ENCODE data around the gene LPP. TPM values are rescaled to one million over a fixed set of nuclear protein-coding genes. Genes with fewer than 3 reads are reported as not detected.
"Not testable (repeated sequence)": the region's sequence is repeated elsewhere in the genome, so short reads cannot be mapped to it uniquely, and the experiment has no call there.

LPP gene
- total and polyA plus RNA-seq, 8 donors: 4.9 to 84.4 (median 45.9) TPM

DNA sequence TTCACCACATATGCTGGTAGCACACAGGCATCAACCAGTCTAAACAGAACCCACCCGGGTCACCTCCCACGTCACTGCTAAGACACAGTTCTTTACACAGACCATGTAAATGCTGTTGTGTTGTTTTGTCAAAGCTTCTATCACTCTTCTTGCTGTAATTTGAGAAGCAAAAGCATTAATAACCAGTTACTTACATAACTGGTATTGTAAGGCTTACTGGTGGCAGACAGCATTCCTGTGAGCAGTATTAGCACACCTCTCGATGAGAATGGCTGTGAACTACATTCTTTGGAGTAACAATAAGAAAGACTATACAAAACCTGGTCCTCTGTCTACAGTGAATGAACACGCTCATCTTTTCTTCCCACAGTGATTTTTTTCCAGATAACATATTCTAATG lies 479.2 kb downstream of the LPP start:
- FAIRE-seq (no peak), DNase-seq (no peak), ATAC-seq (no peak)
- no peaks in the 10 kb centered on the region for H3K9me3 ChIP-seq
- H3K36me3 ChIP-seq: no peaks in the 10 kb centered on the region
- H3K27me3 ChIP-seq: no peaks in the 10 kb centered on the region
- WGBS, 2 donors: 92 to 93% methylated on average over 4 of the region's 4 CpGs
- no peak overlapping the region for H3K27ac ChIP-seq
- peaks cover 0 to 12% (median 9%) of the 10 kb centered on the region in 3 donors for H3K4me1 ChIP-seq
- intact Hi-C loops (cut with DNase I): no loop called here
- no peak overlapping the region for H3K4me3 ChIP-seq
- TF ChIP-seq, protein P1, sequence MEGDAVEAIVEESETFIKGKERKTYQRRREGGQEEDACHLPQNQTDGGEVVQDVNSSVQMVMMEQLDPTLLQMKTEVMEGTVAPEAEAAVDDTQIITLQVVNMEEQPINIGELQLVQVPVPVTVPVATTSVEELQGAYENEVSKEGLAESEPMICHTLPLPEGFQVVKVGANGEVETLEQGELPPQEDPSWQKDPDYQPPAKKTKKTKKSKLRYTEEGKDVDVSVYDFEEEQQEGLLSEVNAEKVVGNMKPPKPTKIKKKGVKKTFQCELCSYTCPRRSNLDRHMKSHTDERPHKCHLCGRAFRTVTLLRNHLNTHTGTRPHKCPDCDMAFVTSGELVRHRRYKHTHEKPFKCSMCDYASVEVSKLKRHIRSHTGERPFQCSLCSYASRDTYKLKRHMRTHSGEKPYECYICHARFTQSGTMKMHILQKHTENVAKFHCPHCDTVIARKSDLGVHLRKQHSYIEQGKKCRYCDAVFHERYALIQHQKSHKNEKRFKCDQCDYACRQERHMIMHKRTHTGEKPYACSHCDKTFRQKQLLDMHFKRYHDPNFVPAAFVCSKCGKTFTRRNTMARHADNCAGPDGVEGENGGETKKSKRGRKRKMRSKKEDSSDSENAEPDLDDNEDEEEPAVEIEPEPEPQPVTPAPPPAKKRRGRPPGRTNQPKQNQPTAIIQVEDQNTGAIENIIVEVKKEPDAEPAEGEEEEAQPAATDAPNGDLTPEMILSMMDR (IDR thresholded peaks at IDR 0.05): no peak

DNA sequence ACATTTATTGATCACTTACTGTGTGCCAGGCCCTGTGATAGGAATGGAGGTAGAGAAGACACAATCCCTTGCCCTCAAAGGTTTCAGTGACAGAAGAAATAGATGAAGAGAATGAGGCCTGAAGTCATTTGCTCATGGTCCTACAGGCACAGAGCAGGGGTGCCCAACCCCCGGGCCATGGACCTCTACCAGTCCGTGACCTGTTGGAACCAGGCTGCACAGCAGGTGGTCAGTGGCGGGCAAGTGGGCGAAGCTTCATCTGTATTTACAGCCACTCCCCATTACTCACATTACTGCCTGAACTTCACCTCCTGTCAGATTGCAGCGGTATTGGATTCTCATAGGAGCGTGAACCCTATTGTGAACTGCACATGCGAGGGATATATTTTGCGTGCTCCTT lies 480.3 kb downstream of the LPP start:
- no peak for DNase-seq
- FAIRE-seq: no peak

DNA sequence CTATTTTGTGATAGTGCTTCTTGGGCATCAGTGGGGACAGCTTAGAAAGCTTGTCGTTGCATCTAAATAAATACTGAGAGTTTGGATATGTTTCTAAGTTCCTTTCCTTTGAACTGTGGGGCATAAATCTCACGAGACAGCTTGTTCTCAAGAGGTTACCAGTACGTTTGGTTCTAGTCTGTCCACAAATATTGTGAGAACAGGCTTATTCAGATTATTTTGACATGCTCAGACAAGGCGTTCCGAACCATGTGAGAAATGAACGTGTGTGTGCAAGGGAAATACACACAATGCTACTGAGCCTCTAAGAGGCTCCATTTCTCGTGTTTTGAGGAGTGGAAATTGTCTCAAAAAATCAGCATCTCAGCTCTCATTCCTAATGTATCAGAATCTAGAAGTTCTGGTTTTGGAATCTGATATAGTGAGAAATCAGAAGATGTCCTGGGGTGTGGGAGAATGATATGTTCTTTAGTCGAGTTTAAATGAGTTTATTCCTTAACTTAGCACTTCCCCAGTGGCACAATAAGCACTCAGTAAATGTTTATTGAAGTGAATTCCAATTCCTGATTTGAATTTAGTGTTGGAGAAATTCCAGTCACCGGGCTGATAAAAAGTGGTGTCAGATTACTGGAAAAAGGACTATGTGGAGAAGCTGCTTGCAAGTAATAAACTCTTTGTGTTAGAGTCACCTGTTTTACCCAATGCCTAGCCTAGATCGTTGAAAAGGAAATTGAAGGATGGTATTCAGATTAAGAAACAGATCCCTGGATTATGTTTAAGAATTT lies 481.5 kb downstream of the LPP start:
- Histone ChIP-seq H3K4me1 (peaks cover 0 to 12% (median 9%) of the 10 kb centered on the region in 3 donors), H3K27me3 (no peaks in the 10 kb centered on the region), H3K4me3 (no peak overlapping the region), H3K9me3 (no peaks in the 10 kb centered on the region), H3K36me3 (no peaks in the 10 kb centered on the region), H3K27ac (peak overlapping the region in 1 of 4 donors; percentile 39)
- ATAC-seq (peak; percentile 84 to 93 (median 92)), DNase-seq (peak in 3 of 6 donors; percentile 13 to 22 (median 19)), FAIRE-seq (peak; percentile 34)
- 20 to 24% methylated on average over 10 of the region's 10 CpGs for WGBS, 2 donors
- intact Hi-C loops (cut with DNase I): no loop called here
- TF ChIP-seq, protein P1 (IDR thresholded peaks at IDR 0.05): no peak

More for the DNA sequence above, 480.3 kb downstream of the LPP start:
- Histone ChIP-seq H3K9me3 (no peaks in the 10 kb centered on the region), H3K36me3 (no peaks in the 10 kb centered on the region), H3K4me3 (no peak overlapping the region), H3K27me3 (no peaks in the 10 kb centered on the region), H3K4me1 (peaks cover 0 to 12% (median 9%) of the 10 kb centered on the region in 3 donors), H3K27ac (no peak overlapping the region)
- no peak for ATAC-seq
- TF ChIP-seq, protein P1 (IDR thresholded peaks at IDR 0.05): no peak
- intact Hi-C loops (cut with DNase I): no loop called here
- 97 to 99% methylated on average over 8 of the region's 8 CpGs for WGBS, 2 donors

DNA sequence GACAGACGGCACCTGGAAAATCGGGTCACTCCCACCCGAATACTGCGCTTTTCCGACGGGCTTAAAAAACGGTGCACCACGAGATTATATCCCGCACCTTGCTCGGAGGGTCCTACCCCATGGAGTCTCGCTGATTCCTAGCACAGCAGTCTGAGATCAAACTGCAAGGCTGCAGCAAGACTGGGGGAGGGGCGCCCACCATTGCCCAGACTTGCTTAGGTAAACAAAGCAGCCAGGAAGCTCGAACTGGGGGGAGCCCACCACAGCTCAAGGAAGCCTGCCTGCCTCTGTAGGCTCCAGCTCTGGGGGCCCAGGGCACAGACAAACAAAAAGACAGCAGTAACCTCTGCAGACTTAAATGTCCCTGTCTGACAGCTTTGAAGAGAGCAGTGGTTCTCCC lies 482.3 kb downstream of the LPP start:
- 77 to 86% methylated on average over 13 of the region's 13 CpGs for WGBS, 2 donors
- intact Hi-C loops (cut with DNase I); H3K36me3 ChIP-seq; H3K4me3 ChIP-seq; FAIRE-seq; H3K27me3 ChIP-seq; H3K27ac ChIP-seq; H3K9me3 ChIP-seq; DNase-seq; ATAC-seq: not testable (repeated sequence)
- H3K4me1 ChIP-seq: peaks cover 0 to 12% (median 9%) of the 10 kb centered on the region in 3 donors

DNA sequence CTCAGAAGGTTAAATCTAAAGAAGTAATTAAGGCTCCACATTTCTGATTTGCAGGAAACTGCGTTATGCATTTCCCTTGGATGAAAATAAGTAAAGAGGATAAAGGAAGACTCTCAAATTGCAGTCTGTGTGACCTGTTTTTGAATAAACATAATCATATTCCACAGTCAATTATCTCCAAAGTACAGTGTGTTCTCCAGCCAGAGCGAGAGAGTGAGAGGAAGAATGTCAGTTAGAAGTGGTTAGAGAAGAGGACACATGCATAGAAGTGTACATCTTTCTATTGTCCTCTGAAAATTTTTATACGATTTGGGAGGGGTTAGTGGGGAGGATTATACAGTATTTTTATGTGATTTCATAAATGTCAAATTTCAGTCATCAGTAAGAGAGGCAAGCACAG lies 487.1 kb downstream of the LPP start:
- H3K4me1 ChIP-seq: peaks cover 0 to under 1% (median 0%) of the 10 kb centered on the region in 3 donors
- DNase-seq (no peak), ATAC-seq (no peak), FAIRE-seq (no peak)
- no peaks in the 10 kb centered on the region for H3K36me3 ChIP-seq
- H3K4me3 ChIP-seq: no peak overlapping the region
- H3K27me3 ChIP-seq: no peaks in the 10 kb centered on the region
- whole genome bisulfite sequencing, 2 donors: 86 to 93% methylated on average over 3 of the region's 3 CpGs
- H3K27ac ChIP-seq: no peak overlapping the region
- no peaks in the 10 kb centered on the region for H3K9me3 ChIP-seq
- TF ChIP-seq, protein P1 (IDR thresholded peaks at IDR 0.05): no peak
- intact Hi-C loops (cut with DNase I): no loop called here
